SK-N-SH (cell line): ENCODE data around the gene SCD. TPM values are rescaled to one million over a fixed set of nuclear protein-coding genes. Genes with fewer than 3 reads are reported as not detected.

Experiments
- CTCF ChIA-PET: fragments of 300-600, 350-600 bp; formaldehyde crosslinking; extraction: SDS; loops from one replicate; lab custom pipeline; 2021; lab: Yijun Ruan, JAX
- POLR2A ChIA-PET: fragments of 350-600 bp; sonication (Branson Sonifier 250); formaldehyde crosslinking; extraction: SDS; loops from one replicate; lab custom pipeline; 2020; ENCODE audit warnings: antibody characterized with exemption, inconsistent platforms; lab: Yijun Ruan, JAX
- DNase-seq: peaks from one replicate; pipeline ENCODE4 v3.0.0; 2012
- H2AFZ ChIP-seq: fragments of 200-600 bp; sonication (generic); 2 replicates; pipeline ENCODE4 v1.8.1; 2016; ENCODE audit warnings: antibody characterized with exemption, mild to moderate bottlenecking, low read depth
- H3F3A ChIP-seq: fragments of 200-600 bp; sonication (generic); replicated peaks from 2 replicates; pipeline ENCODE3; 2016; ENCODE audit warnings: antibody characterized with exemption, mild to moderate bottlenecking; ENCODE audit not compliant: insufficient read depth
- H3K27ac ChIP-seq, 2 experiments: fragments of 200-500 bp in 1 of 2; fragments of 200-600 bp in 1 of 2; sonication (Bioruptor generic) in 1 of 2; sonication (generic), shearing (Covaris generic) in 1 of 2; 2 replicates each; pipeline versions ENCODE4 v1.5.1 to v1.6.1; 2014 to 2016; ENCODE audit warnings: low read depth in 2 of 2, inconsistent platforms in 1 of 2, low read length in 1 of 2, mild to moderate bottlenecking in 1 of 2, mixed read lengths in 1 of 2
- H3K27me3 ChIP-seq: fragments of 200-600 bp; sonication (generic), shearing (Covaris generic); 2 replicates; pipeline ENCODE4 v1.6.1; 2016; ENCODE audit warnings: mixed run types; ENCODE audit not compliant: insufficient read depth
- H3K36me3 ChIP-seq, 2 experiments: fragments of 200-500 bp in 1 of 2; fragments of 200-600 bp in 1 of 2; sonication (Bioruptor generic) in 1 of 2; sonication (generic) in 1 of 2; replicated peaks in 1 of 2; 2 replicates each; pipeline versions ENCODE3 to v1.5.1; 2014 to 2016; ENCODE audit warnings: low read length in 1 of 2, mild to moderate bottlenecking in 1 of 2; ENCODE audit not compliant: insufficient read depth in 2 of 2, control insufficient read depth in 1 of 2
- H3K4me1 ChIP-seq, 2 experiments: fragments of 200-500 bp in 1 of 2; fragments of 200-600 bp in 1 of 2; sonication (Bioruptor generic) in 1 of 2; sonication (generic), shearing (Covaris generic) in 1 of 2; 2 replicates each; pipeline versions ENCODE4 v1.5.1 to v1.6.1; 2014 to 2016; ENCODE audit warnings: low read depth in 1 of 2, low read length in 1 of 2, mixed run types in 1 of 2; ENCODE audit not compliant: insufficient read depth in 2 of 2, control insufficient read depth in 1 of 2
- H3K4me2 ChIP-seq: fragments of 200-600 bp; sonication (generic), shearing (Covaris generic); 2 replicates; pipeline ENCODE4 v1.6.1; 2017; ENCODE audit warnings: mixed run types
- H3K4me3 ChIP-seq, 2 experiments: fragments of 200-500 bp in 1 of 2; fragments of 200-600 bp in 1 of 2; sonication (Bioruptor generic) in 1 of 2; sonication (generic), shearing (Covaris generic) in 1 of 2; 2 replicates each; pipeline versions ENCODE4 v1.5.1 to v1.8.1; 2014 to 2016; ENCODE audit warnings: low read depth in 2 of 2, inconsistent platforms in 1 of 2, low read length in 1 of 2, mild to moderate bottlenecking in 1 of 2, mixed read lengths in 1 of 2, moderate library complexity in 1 of 2
- H3K79me2 ChIP-seq: fragments of 200-600 bp; sonication (generic); 2 replicates; pipeline ENCODE4 v1.8.1; 2017; ENCODE audit warnings: mild to moderate bottlenecking; ENCODE audit not compliant: insufficient read depth
- H3K9ac ChIP-seq: fragments of 200-600 bp; sonication (generic); 2 replicates; pipeline ENCODE4 v1.6.1; 2017; ENCODE audit warnings: mixed run types
- H3K9me2 ChIP-seq: fragments of 200-600 bp; sonication (generic); 2 replicates; pipeline ENCODE4 v1.6.1; 2017; ENCODE audit warnings: mixed run types
- H3K9me3 ChIP-seq: fragments of 200-600 bp; sonication (generic); 2 replicates; pipeline ENCODE4 v1.6.1; 2017; ENCODE audit warnings: mixed run types, mild to moderate bottlenecking, moderate library complexity
- H4K20me1 ChIP-seq: fragments of 200-600 bp; sonication (generic); 2 replicates; pipeline ENCODE4 v1.6.1; 2017; ENCODE audit warnings: mild to moderate bottlenecking, mixed run types; ENCODE audit not compliant: insufficient read depth
- CHD2 ChIP-seq: fragments of 150-350 bp; IDR thresholded peaks from 2 replicates; pipeline ENCODE4 v1.6.1; 2018; ENCODE audit warnings: low read length; ENCODE audit not compliant: partially characterized antibody
- EP300 ChIP-seq, 2 experiments: IDR thresholded peaks; 2 replicates each; pipeline versions ENCODE4 v1.4.0 to v1.6.1; 2012; ENCODE audit warnings: borderline replicate concordance in 1 of 2, low read depth in 1 of 2, low read length in 1 of 2
- EZH2phosphoT487 ChIP-seq: fragments of 200-600 bp; sonication (generic); IDR thresholded peaks from 2 replicates; pipeline ENCODE4 v1.6.1; 2017; ENCODE audit warnings: low read depth, mixed run types, mild to moderate bottlenecking, antibody characterized with exemption, moderate library complexity, borderline replicate concordance
- MXI1 ChIP-seq: IDR thresholded peaks from 2 replicates; pipeline ENCODE4 v1.6.1; 2012; ENCODE audit warnings: mild to moderate bottlenecking, low read depth, low read length, improper control_type of control experiment
- NFIC ChIP-seq: IDR thresholded peaks from 2 replicates; pipeline ENCODE4 v1.4.0; 2012; ENCODE audit warnings: borderline replicate concordance
- NRF1 ChIP-seq: IDR thresholded peaks from 2 replicates; pipeline ENCODE4 v1.6.1; 2012; ENCODE audit warnings: low read depth, mild to moderate bottlenecking, low read length
- PBX3 ChIP-seq: IDR thresholded peaks from 2 replicates; pipeline ENCODE4; 2012
- REST ChIP-seq: IDR thresholded peaks from 2 replicates; pipeline ENCODE4 v1.6.1; 2012; ENCODE audit warnings: mild to moderate bottlenecking, low read depth, low read length, moderate library complexity
- SIN3A ChIP-seq: IDR thresholded peaks from 2 replicates; pipeline ENCODE4 v1.6.1; 2012; ENCODE audit warnings: low read depth, mild to moderate bottlenecking, low read length, moderate library complexity, borderline replicate concordance
- SMC3 ChIP-seq: IDR thresholded peaks from 2 replicates; pipeline ENCODE4 v1.6.1; 2012; ENCODE audit warnings: low read depth, low read length, improper control_type of control experiment
- TAF1 ChIP-seq: IDR thresholded peaks from 2 replicates; pipeline ENCODE4 v1.6.1; 2012; ENCODE audit warnings: low read depth, mild to moderate bottlenecking, low read length, moderate library complexity, borderline replicate concordance
- WGBS: methylation state at CpG from one replicate; pipeline ENCODE4 v1.1.6; 2017; ENCODE audit warnings: low lambda C conversion rate; 5-methylcytosine and 5-hydroxymethylcytosine counted together
- polyA plus RNA-seq, 3 experiments: library from polyadenylated mRNA; depleted of rRNA; stranded (reverse); fragments of >200 nt; gene quantifications; 2 replicates each; pipeline ENCODE4 v1.2.3, GENCODE V29; 2012
- TF ChIP-seq, protein P1 (sequence below): IDR thresholded peaks from 2 replicates; pipeline ENCODE4 v1.4.0; 2012; ENCODE audit warnings: low read depth, borderline replicate concordance
- TF ChIP-seq, protein P2 (sequence below): fragments of 200-600 bp; sonication (generic); IDR thresholded peaks from 2 replicates; pipeline ENCODE4 v1.6.1; 2017; ENCODE audit warnings: antibody characterized with exemption, mild to moderate bottlenecking, moderate library complexity
- TF ChIP-seq, protein P3 (sequence below): fragments of 150-350 bp; IDR thresholded peaks from 2 replicates; pipeline ENCODE4 v1.6.1; 2016; ENCODE audit warnings: mild to moderate bottlenecking, low read depth, low read length

The SCD gene
- polyA plus RNA-seq, 1 of the 3 experiments (the other 2 are of a cell fraction) = 19.7 TPM

- ChIA-PET CTCF (interaction anchor here (0.9 to 1.6 kb wide), 2 partner anchors 181 to 201 kb away, joined by 4 to 5 read pairs; no protein-coding TSS in a partner anchor), POLR2A (no interaction called here)
- Histone ChIP-seq H3K4me3 (no peak overlapping the region), H2AFZ (no peak overlapping the region), H3K9me3 (no peaks in the 10 kb centered on the region), H3K79me2 (no peaks in the 10 kb centered on the region), H3K27me3 (peaks cover 38% of the 10 kb centered on the region; the same call in 1 of the 2 replicates), H3K36me3 (no peaks in the 10 kb centered on the region)
- no peak for DNase-seq
- TF ChIP-seq NRF1 = no peak
- no peak for TF ChIP-seq EZH2phosphoT487
- TF ChIP-seq, protein P1, sequence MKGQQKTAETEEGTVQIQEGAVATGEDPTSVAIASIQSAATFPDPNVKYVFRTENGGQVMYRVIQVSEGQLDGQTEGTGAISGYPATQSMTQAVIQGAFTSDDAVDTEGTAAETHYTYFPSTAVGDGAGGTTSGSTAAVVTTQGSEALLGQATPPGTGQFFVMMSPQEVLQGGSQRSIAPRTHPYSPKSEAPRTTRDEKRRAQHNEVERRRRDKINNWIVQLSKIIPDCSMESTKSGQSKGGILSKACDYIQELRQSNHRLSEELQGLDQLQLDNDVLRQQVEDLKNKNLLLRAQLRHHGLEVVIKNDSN = no peak
- TF ChIP-seq SIN3A = no peak
- TF ChIP-seq, protein P2, sequence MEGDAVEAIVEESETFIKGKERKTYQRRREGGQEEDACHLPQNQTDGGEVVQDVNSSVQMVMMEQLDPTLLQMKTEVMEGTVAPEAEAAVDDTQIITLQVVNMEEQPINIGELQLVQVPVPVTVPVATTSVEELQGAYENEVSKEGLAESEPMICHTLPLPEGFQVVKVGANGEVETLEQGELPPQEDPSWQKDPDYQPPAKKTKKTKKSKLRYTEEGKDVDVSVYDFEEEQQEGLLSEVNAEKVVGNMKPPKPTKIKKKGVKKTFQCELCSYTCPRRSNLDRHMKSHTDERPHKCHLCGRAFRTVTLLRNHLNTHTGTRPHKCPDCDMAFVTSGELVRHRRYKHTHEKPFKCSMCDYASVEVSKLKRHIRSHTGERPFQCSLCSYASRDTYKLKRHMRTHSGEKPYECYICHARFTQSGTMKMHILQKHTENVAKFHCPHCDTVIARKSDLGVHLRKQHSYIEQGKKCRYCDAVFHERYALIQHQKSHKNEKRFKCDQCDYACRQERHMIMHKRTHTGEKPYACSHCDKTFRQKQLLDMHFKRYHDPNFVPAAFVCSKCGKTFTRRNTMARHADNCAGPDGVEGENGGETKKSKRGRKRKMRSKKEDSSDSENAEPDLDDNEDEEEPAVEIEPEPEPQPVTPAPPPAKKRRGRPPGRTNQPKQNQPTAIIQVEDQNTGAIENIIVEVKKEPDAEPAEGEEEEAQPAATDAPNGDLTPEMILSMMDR = no peak
- no peak for TF ChIP-seq MXI1
- TF ChIP-seq CHD2 = no peak
- no peak for TF ChIP-seq PBX3
- no peak for TF ChIP-seq REST
- TF ChIP-seq, protein P3, sequence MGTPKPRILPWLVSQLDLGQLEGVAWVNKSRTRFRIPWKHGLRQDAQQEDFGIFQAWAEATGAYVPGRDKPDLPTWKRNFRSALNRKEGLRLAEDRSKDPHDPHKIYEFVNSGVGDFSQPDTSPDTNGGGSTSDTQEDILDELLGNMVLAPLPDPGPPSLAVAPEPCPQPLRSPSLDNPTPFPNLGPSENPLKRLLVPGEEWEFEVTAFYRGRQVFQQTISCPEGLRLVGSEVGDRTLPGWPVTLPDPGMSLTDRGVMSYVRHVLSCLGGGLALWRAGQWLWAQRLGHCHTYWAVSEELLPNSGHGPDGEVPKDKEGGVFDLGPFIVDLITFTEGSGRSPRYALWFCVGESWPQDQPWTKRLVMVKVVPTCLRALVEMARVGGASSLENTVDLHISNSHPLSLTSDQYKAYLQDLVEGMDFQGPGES = no peak
- TF ChIP-seq TAF1 = no peak
- no peak for TF ChIP-seq EP300 (IDR thresholded peaks at IDR 0.05; ENCODE audit: borderline replicate concordance in 1 of 2, low read depth in 1 of 2, low read length in 1 of 2)
- no peak for TF ChIP-seq SMC3
- TF ChIP-seq NFIC = no peak
- TF ChIP-seq, all 33 proteins: peak for 0
- WGBS = 69% methylated on average over 4 of the region's 4 CpGs
- Histone ChIP-seq H3K9me2 (no peaks in the 10 kb centered on the region), H3K27ac (no peak overlapping the region), H4K20me1 (no peaks in the 10 kb centered on the region), H3K4me2 (no peak overlapping the region), H3K4me1 (no peaks in the 10 kb centered on the region), H3F3A (no peaks in the 10 kb centered on the region), H3K9ac (no peak overlapping the region)
Measured at GRCh38 chr10:100318207-100318606, 28.8 kb upstream of the SCD start.
